ENCODE data around the gene GUCD1. TPM values are rescaled to one million over a fixed set of nuclear protein-coding genes. Genes with fewer than 3 reads are reported as not detected.

GUCD1 gene
- total and polyA plus RNA-seq, 10 of the 15 experiments (the other 5 are each of a cell fraction or from before 2014, with no cell fraction given), result 56.0 to 177 (median 88.2) TPM

DNA sequence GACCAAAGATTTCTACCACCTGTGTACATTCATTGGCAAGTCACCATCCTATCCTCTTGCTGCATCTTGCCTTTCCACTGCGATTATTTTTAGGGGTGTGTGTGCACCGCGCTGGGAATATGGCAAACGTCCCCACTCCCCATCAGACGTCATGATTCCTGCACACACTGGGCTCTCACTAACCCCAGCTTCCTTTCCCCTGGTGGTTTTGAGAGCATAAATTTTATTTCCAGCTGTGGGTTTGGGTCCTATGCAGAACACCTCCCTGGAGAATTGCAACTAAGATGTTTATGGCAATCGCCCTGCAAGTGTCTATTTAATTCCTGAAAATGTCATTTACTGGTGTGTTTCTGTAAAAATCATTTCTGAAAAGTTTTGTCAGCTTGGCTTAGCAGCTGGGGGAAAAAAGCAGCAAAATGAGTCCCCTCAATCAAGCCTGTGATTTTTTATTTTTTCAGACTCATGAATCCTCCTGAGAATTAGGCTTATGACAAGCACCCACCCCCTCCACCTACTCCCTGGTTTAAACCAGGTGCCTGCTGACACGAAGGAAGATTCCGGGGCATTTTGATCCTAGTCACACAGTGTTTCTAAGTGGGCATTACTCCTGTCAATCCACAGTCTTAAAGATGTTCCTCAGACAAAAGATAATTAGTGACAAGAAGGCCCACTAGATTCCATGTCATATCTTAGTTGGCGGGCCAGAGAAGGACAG lies 36.0 kb downstream of the GUCD1 start:
- no peaks in the 10 kb centered on the region for H4K20me1 ChIP-seq (ENCODE audit: control insufficient read depth, insufficient read depth)
- POLR2A ChIA-PET, result interaction anchor here (0.6 to 2.1 kb wide), 4 partner anchors 12 to 129 kb away, joined by 3 to 8 read pairs (median 4); no protein-coding TSS in a partner anchor
- H3K4me1 ChIP-seq (ENCODE audit: control insufficient read depth, insufficient read depth, low read length), result peaks cover 33% of the 10 kb centered on the region
- intact Hi-C loops (cut with micrococcal nuclease; ENCODE audit: unreplicated experiment), result no loop called here
- no peaks in the 10 kb centered on the region for H3K9me3 ChIP-seq (replicated peaks; ENCODE audit: control insufficient read depth, insufficient read depth, low read length)
- H3K27ac ChIP-seq (ENCODE audit: control insufficient read depth, insufficient read depth), result no peak overlapping the region
- H3K36me3 ChIP-seq (ENCODE audit: control insufficient read depth in 2 of 2, insufficient read depth in 2 of 2, low read length in 1 of 2), result no peaks in the 10 kb centered on the region
- H3K4me3 ChIP-seq, result no peak overlapping the region
- no peak overlapping the region for H3K9ac ChIP-seq (ENCODE audit: control insufficient read depth, insufficient read depth, low read length)
- SMC1A ChIA-PET (ENCODE audit: uncharacterized antibody, unreplicated experiment), result interaction anchor here (0.6 kb wide), 2 partner anchors 31 to 196 kb away, joined by 3 read pairs; no protein-coding TSS in a partner anchor
- in situ Hi-C loops (cut with MboI), result loop anchor here (5.0 kb wide), 1 partner anchor 87 kb away; no protein-coding TSS in a partner anchor
- RAD21 ChIA-PET (ENCODE audit: unreplicated experiment), result interaction anchor here (0.6 to 1.9 kb wide), 4 partner anchors 13 to 1730 kb away, joined by 3 to 8 read pairs (median 4); no protein-coding TSS in a partner anchor
- CTCF ChIA-PET, result interaction anchor here (0.8 to 5.8 kb wide), 7 partner anchors 11 to 96 kb away, joined by 3 to 39 read pairs (median 6); no protein-coding TSS in a partner anchor
- BruUV-seq (replicated peaks), result no TSS peak
- H3K79me2 ChIP-seq (ENCODE audit: control insufficient read depth, insufficient read depth, low read length), result no peaks in the 10 kb centered on the region
- 63% methylated on average over 9 of the region's 9 CpGs for WGBS (ENCODE audit: insufficient coverage, insufficient replicate concordance, low lambda C conversion rate, missing lambda C conversion rate)
- no peak for ATAC-seq
- FAIRE-seq, result no peak
- no peak for TF ChIP-seq TAF1 (IDR thresholded peaks at IDR 0.05; ENCODE audit: borderline replicate concordance, low read depth, low read length)
- no peak for TF ChIP-seq NFYB (IDR thresholded peaks at IDR 0.05; ENCODE audit: insufficient read depth, low read depth, low read length)
- 0 out of 3 replicates have a peak, but pooled peaks of 1 of the 2 experiments have one; percentile 18 for TF ChIP-seq EGR1 (IDR thresholded peaks at IDR 0.05; ENCODE audit: borderline replicate concordance in 1 of 2, low read depth in 2 of 2, low read length in 2 of 2)
- TF ChIP-seq SKIL (IDR thresholded peaks at IDR 0.05; ENCODE audit: low read depth, poor library complexity, severe bottlenecking), result no peak
- no peak for TF ChIP-seq NFIC (IDR thresholded peaks at IDR 0.05; ENCODE audit: low read depth, low read length)
- no peak for TF ChIP-seq NFYA (IDR thresholded peaks at IDR 0.05; ENCODE audit: borderline replicate concordance, low read depth, low read length)
- TF ChIP-seq ZBTB11 (CRISPR knock-in tag; IDR thresholded peaks at IDR 0.05), result no peak
- no peak for TF ChIP-seq ZBTB4 (CRISPR knock-in tag; IDR thresholded peaks at IDR 0.05)
- TF ChIP-seq ETV6 (conservative IDR thresholded peaks at IDR 0.05 in 1 of 2, IDR thresholded peaks at IDR 0.05 in 1 of 2; ENCODE audit: borderline replicate concordance in 1 of 2, low read depth in 1 of 2), result no peak
- H3K4me2 ChIP-seq (ENCODE audit: control insufficient read depth, insufficient read depth), result no peak overlapping the region
- DNase-seq (ENCODE audit: low read depth, low spot score), result no peak
- H2AFZ ChIP-seq (ENCODE audit: control insufficient read depth, low read depth, low read length), result no peak overlapping the region
- no peaks in the 10 kb centered on the region for H3K27me3 ChIP-seq (replicated peaks in 1 of 2; ENCODE audit: control insufficient read depth in 2 of 2, insufficient read depth in 2 of 2, low read length in 1 of 2)

Data from GM12878 (cell line).